Right lobe of liver (tissue), 4 donors: ENCODE results near the gene ATP5F1D.

Experiments used
- CTCF ChIP-seq, 4 donors: fragments of 200-600 bp in 3 of 4; fragments of 450-650 bp in 1 of 4; IDR thresholded peaks; one replicate each; pipeline versions ENCODE4 v1.5.1 to v1.8.0; 2016 to 2022; ENCODE audit warnings: antibody characterized with exemption in 4 of 4, mild to moderate bottlenecking in 2 of 4
- POLR2A ChIP-seq: fragments of 450-650 bp; IDR thresholded peaks from one replicate; pipeline ENCODE4 v1.6.1; 2017; ENCODE audit warnings: antibody characterized with exemption, mild to moderate bottlenecking
- donor health status: DM: no; HTN: no; CAD: no.
- donor health status: DM: no; HTN: no; CAD: no.
- donor health status: DM: no; HTN: yes; CAD: no.

GRCh38 chr19:1252221-1252820 lies 10.8 kb downstream of the ATP5F1D start:
- TF ChIP-seq CTCF (IDR thresholded peaks at IDR 0.05) (no peak), POLR2A (peak; percentile 32)
